GM21526 (cell line): Measurements from ENCODE around the gene IRS2.

Source experiments
- ATAC-seq: cut with Tn5 transposase; IDR thresholded peaks from one replicate; pipeline ENCODE4 v1.9.1; 2021; ENCODE audit warnings: moderate library complexity; ENCODE audit not compliant: unreplicated experiment, low FRiP score

Gene IRS2

GRCh38 chr13:109759609-109760008 lies 26.8 kb downstream of the IRS2 start:
- ATAC-seq: no peak

- no peak for ATAC-seq
These were observed 27.4 kb downstream of the IRS2 start for GRCh38 chr13:109758937-109759480.

- ATAC-seq: no peak
These were observed 29.6 kb downstream of the IRS2 start for GRCh38 chr13:109756778-109757177.

- no peak for ATAC-seq
These were observed 30.4 kb downstream of the IRS2 start for GRCh38 chr13:109755997-109756396.

- no peak for ATAC-seq
These were observed 30.8 kb downstream of the IRS2 start for GRCh38 chr13:109755551-109755950.

GRCh38 chr13:109751477-109751876 lies 34.9 kb downstream of the IRS2 start:
- no peak for ATAC-seq

GRCh38 chr13:109750221-109750775 lies 36.1 kb downstream of the IRS2 start:
- no peak for ATAC-seq

GRCh38 chr13:109749365-109749764 lies 37.0 kb downstream of the IRS2 start:
- no peak for ATAC-seq

- no peak for ATAC-seq
These were observed 37.7 kb downstream of the IRS2 start for GRCh38 chr13:109748677-109749076.

- ATAC-seq: no peak
These were observed 38.9 kb downstream of the IRS2 start for GRCh38 chr13:109747524-109747923.

- no peak for ATAC-seq
These were observed 40.0 kb downstream of the IRS2 start for GRCh38 chr13:109746364-109746763.

GRCh38 chr13:109745702-109746101 lies 40.7 kb downstream of the IRS2 start:
- ATAC-seq: no peak

GRCh38 chr13:109745060-109745459 lies 41.3 kb downstream of the IRS2 start:
- no peak for ATAC-seq

GRCh38 chr13:109744512-109745051 lies 41.8 kb downstream of the IRS2 start:
- no peak for ATAC-seq

- no peak for ATAC-seq
These were observed 42.5 kb downstream of the IRS2 start for GRCh38 chr13:109743706-109744453.

- no peak for ATAC-seq
These were observed 44.4 kb downstream of the IRS2 start for GRCh38 chr13:109741966-109742365.

GRCh38 chr13:109740721-109741120 lies 45.7 kb downstream of the IRS2 start:
- no peak for ATAC-seq

GRCh38 chr13:109740121-109740520 lies 46.3 kb downstream of the IRS2 start:
- ATAC-seq: no peak

- ATAC-seq: no peak
These were observed 48.1 kb downstream of the IRS2 start for GRCh38 chr13:109738298-109738746.

- ATAC-seq: no peak
These were observed 48.8 kb downstream of the IRS2 start for GRCh38 chr13:109737606-109738005.

GRCh38 chr13:109737046-109737573 lies 49.3 kb downstream of the IRS2 start:
- no peak for ATAC-seq
